PFSK-1 (cell line): ENCODE measurements around the gene LIN54.

Experiments
- FOXP2 ChIP-seq: optimal IDR thresholded peaks from 2 replicates; pipeline ENCODE3; 2011; ENCODE audit warnings: borderline replicate concordance, control low read depth, inconsistent platforms; ENCODE audit not compliant: insufficient read depth; ENCODE audit errors: extremely low read length, extremely low read depth
- POLR2AphosphoS5 ChIP-seq: IDR thresholded peaks from 2 replicates; pipeline ENCODE4 v1.6.1; 2012; ENCODE audit warnings: low read depth, mild to moderate bottlenecking, control low read depth, low read length, moderate library complexity
- SIN3A ChIP-seq: IDR thresholded peaks from 2 replicates; pipeline ENCODE4 v1.6.1; 2012; ENCODE audit warnings: mild to moderate bottlenecking, low read length, moderate library complexity, borderline replicate concordance; ENCODE audit not compliant: insufficient read depth
- TAF1 ChIP-seq: IDR thresholded peaks from 2 replicates; pipeline ENCODE4 v1.6.1; 2012; ENCODE audit warnings: low read length, control low read depth, borderline replicate concordance; ENCODE audit not compliant: insufficient read depth
- TF ChIP-seq, protein P1 (sequence below), 2 experiments: IDR thresholded peaks; 2 replicates each; pipeline versions ENCODE4 v1.6.1 to v1.8.0; 2011 to 2012; ENCODE audit warnings: low read depth in 2 of 2, low read length in 2 of 2, control low read depth in 1 of 2, inconsistent platforms in 1 of 2, mild to moderate bottlenecking in 1 of 2, moderate library complexity in 1 of 2; ENCODE audit not compliant: insufficient read depth in 1 of 2

LIN54 gene

DNA sequence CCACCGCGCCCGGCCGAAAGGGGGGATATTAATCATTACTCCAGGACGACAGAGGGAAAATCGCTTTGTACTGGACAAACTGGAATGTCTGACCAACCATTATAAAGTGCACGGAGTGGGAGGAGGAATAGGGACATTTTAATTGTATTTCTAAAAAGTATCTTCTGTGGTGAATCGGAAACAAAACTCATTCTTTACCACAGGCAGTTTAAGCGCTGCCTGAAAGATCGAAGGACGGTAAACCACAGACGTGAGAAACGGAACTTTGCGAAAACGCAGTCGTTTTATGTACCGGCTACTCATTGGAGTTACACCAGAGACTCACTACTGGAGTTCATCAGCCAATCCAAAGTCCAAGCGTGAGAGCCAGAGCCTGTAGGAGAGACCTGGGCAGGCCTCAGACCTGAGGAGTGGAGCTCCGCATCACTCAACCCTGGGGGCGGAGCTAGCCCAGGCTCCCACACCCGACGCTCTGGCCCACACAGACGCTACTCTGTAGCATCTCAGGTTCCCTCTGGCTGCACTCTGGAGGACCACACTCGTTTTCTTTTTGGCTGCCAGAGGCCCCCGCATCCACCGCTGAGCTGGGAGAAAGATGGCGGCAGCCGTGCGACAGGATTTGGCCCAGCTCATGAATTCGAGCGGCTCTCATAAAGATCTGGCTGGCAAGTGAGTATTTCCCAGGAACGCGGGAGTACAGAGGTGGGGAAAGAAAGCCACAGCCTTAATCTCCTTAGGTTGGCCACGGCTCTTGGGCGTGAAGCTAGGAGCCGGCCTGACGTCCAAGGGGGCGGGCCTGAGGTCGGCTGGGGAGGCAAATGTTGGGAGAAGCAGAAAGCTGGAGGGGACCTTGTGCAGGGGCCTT, 24.2 kb upstream of the LIN54 start, which contains the start of gene COPS4:
COPS4 (plus strand) TSS at position 554 of the 865 bp plus-strand sequence; CDS start at position 596, 42 bp downstream.
- TF ChIP-seq FOXP2: peak; percentile 54
- TF ChIP-seq SIN3A: no peak
- TF ChIP-seq POLR2AphosphoS5: peak; percentile 83
- TF ChIP-seq TAF1: peak; percentile 98
- TF ChIP-seq, protein P1, sequence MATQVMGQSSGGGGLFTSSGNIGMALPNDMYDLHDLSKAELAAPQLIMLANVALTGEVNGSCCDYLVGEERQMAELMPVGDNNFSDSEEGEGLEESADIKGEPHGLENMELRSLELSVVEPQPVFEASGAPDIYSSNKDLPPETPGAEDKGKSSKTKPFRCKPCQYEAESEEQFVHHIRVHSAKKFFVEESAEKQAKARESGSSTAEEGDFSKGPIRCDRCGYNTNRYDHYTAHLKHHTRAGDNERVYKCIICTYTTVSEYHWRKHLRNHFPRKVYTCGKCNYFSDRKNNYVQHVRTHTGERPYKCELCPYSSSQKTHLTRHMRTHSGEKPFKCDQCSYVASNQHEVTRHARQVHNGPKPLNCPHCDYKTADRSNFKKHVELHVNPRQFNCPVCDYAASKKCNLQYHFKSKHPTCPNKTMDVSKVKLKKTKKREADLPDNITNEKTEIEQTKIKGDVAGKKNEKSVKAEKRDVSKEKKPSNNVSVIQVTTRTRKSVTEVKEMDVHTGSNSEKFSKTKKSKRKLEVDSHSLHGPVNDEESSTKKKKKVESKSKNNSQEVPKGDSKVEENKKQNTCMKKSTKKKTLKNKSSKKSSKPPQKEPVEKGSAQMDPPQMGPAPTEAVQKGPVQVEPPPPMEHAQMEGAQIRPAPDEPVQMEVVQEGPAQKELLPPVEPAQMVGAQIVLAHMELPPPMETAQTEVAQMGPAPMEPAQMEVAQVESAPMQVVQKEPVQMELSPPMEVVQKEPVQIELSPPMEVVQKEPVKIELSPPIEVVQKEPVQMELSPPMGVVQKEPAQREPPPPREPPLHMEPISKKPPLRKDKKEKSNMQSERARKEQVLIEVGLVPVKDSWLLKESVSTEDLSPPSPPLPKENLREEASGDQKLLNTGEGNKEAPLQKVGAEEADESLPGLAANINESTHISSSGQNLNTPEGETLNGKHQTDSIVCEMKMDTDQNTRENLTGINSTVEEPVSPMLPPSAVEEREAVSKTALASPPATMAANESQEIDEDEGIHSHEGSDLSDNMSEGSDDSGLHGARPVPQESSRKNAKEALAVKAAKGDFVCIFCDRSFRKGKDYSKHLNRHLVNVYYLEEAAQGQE (IDR thresholded peaks at IDR 0.05; ENCODE audit: insufficient read depth in 1 of 2, low read depth in 2 of 2, low read length in 2 of 2): 0 out of 4 replicates have a peak, but pooled peaks of 1 of the 2 experiments have one; percentile 6

DNA sequence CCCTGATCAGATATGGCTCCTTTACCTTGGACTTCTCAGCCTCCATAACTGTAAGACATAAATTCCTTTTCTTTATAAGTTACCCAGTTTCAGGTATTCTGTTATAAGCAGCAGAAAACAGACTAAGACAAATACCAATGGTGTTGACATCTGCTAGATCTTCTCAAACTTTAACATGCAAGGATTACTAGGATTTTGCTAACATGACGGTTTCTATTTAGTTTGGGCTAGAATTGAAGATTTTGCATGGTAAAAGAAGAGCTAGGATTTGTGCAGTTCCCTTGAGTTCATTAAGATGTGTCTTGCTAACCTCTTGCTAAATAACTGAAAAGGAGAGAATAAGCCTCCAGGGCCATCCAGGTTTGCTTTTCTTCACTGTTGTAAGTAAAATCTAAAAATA, 19.1 kb upstream of the LIN54 start:
- TF ChIP-seq TAF1 (no peak), SIN3A (no peak)
- TF ChIP-seq, protein P1 (IDR thresholded peaks at IDR 0.05; ENCODE audit: insufficient read depth in 1 of 2, low read depth in 2 of 2, low read length in 2 of 2): no peak

DNA sequence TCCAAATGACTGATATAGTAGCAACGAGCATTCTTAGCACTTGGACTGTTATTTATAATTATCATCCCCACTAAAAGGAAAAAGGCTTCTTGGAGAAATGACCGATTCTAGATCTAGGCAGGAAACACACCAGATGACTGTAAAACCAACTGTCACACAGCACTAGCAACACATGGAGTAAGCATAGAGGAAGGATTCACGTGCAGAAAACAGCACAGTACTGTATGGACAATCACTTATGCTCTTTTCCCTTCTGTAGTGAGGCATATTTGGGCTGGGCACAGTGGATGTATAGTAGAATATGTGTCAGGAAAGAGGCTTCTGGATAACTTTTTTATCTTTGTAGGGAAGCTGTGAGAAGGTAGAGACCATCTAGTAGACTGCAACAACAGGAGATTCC, 18.4 kb upstream of the LIN54 start:
- no peak for TF ChIP-seq TAF1
- TF ChIP-seq SIN3A: no peak
- no peak for TF ChIP-seq FOXP2
- TF ChIP-seq, protein P1 (IDR thresholded peaks at IDR 0.05; ENCODE audit: insufficient read depth in 1 of 2, low read depth in 2 of 2, low read length in 2 of 2): no peak
- TF ChIP-seq POLR2AphosphoS5: no peak

DNA sequence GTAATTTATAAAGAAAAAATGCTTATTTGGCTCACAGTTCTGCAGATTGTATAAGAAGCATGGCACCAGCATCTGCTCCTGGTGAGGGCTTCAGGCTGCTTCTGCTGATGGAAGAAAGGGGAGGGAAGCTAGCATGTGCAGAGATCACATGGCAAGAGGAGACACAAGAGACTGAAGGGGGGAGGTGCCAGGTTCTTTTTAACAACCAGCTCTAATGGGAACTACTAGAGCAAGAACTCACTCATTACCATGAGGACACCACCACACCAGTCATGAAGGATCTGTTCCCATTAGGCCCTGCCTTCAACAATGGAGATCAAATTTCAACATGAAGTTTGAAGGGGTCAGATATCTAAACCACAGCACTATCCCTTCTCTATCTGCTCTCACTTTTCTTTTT, 14.9 kb upstream of the LIN54 start:
- TF ChIP-seq FOXP2: no peak
- no peak for TF ChIP-seq TAF1
- no peak for TF ChIP-seq SIN3A
- TF ChIP-seq POLR2AphosphoS5: no peak
- TF ChIP-seq, protein P1 (IDR thresholded peaks at IDR 0.05; ENCODE audit: insufficient read depth in 1 of 2, low read depth in 2 of 2, low read length in 2 of 2): no peak
